Bone marrow (tissue), 2 donors: ENCODE results near the gene MAL.

Experiments
- DNase-seq, 2 donors: peaks; one replicate each; lab custom pipeline; 2025; lab: John Stamatoyannopoulos, UW

Gene MAL

DNA sequence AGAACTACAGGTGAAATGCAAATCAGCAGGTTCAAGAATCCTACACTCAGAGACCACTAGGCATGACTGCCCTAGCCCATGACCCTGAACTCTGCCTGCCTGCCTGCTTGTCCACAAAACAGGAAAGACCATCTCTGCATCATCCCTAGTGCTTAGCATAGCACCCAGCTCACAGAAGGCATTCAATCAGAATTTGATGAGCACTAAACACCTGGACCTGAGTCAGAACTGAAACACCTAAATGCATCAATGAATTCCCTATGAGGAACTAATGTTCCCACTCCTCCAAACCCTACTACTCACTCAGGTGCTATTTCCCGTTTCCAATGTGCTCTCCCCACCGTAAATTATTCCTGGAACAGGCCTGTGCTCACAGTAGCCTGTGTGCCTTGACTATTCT is 74.4 kb downstream of the MAL start:
- no peak for DNase-seq
